Natural killer cell (primary cell): ENCODE data around the gene SYNGR2. TPM values are rescaled to one million over a fixed set of nuclear protein-coding genes. Genes with fewer than 3 reads are reported as not detected.

Experiments used
- ATAC-seq, 3 donors: fragments of 150-1000 bp in 2 of 3; fragments of 200-7000 bp in 1 of 3; cut with Tn5 transposase; 1 replicate in 1 of 3; 2 replicates in 2 of 3; pipeline ENCODE4 v1.10.0; 2021; ENCODE audit warnings: mild to moderate bottlenecking in 2 of 3, moderate library complexity in 2 of 3
- DNase-seq, 2 donors: peaks; one replicate each; pipeline versions ENCODE4 v3.0.0 to v3.0.0-alpha.2; 2013 to 2021; ENCODE audit warnings: mixed read lengths in 1 of 2
- H3K27ac ChIP-seq: one replicate; pipeline ENCODE4 v1.5.1; 2013; ENCODE audit warnings: mild to moderate bottlenecking, low read length
- H3K27me3 ChIP-seq: one replicate; pipeline ENCODE4 v1.6.1; 2013; ENCODE audit warnings: low read length; ENCODE audit not compliant: control insufficient read depth, insufficient read depth
- H3K36me3 ChIP-seq: one replicate; pipeline ENCODE4 v1.6.1; 2013; ENCODE audit warnings: low read length; ENCODE audit not compliant: control insufficient read depth, insufficient read depth
- H3K4me1 ChIP-seq: one replicate; pipeline ENCODE4 v1.6.1; 2013; ENCODE audit warnings: low read length; ENCODE audit not compliant: control insufficient read depth, insufficient read depth
- H3K4me3 ChIP-seq: one replicate; pipeline ENCODE4 v1.5.1; 2013; ENCODE audit warnings: low read length
- H3K9me3 ChIP-seq: one replicate; pipeline ENCODE4 v1.6.1; 2013; ENCODE audit warnings: low read length; ENCODE audit not compliant: control insufficient read depth, insufficient read depth
- H3K27ac Mint-ChIP-seq, 2 donors: one replicate each; pipeline ENCODE4 v1.8.0; 2022; ENCODE audit warnings: mild to moderate bottlenecking in 2 of 2, mixed read lengths in 2 of 2, moderate library complexity in 1 of 2
- H3K27me3 Mint-ChIP-seq, 2 donors: one replicate each; pipeline ENCODE4 v1.8.0; 2022; ENCODE audit warnings: low read depth in 2 of 2, mixed read lengths in 2 of 2
- H3K36me3 Mint-ChIP-seq: one replicate; pipeline ENCODE4 v1.8.0; 2022; ENCODE audit warnings: mixed read lengths
- H3K4me1 Mint-ChIP-seq, 2 donors: one replicate each; pipeline ENCODE4 v1.8.0; 2022; ENCODE audit warnings: mixed read lengths in 2 of 2
- H3K4me3 Mint-ChIP-seq: one replicate; pipeline ENCODE4 v1.8.0; 2022; ENCODE audit warnings: mild to moderate bottlenecking, moderate library complexity, mixed read lengths
- H3K9me3 Mint-ChIP-seq, 2 donors: one replicate each; pipeline ENCODE4 v1.8.0; 2022; ENCODE audit warnings: mixed read lengths in 2 of 2
- CTCF ChIP-seq: fragments of 200-600 bp; IDR thresholded peaks from one replicate; pipeline ENCODE4 v1.8.0; 2022; ENCODE audit warnings: antibody characterized with exemption
- WGBS: methylation state at CpG from one replicate; pipeline ENCODE4 v1.1.7; 2013; ENCODE audit warnings: missing lambda C conversion rate; ENCODE audit not compliant: insufficient coverage; 5-methylcytosine and 5-hydroxymethylcytosine counted together
- intact Hi-C: fragments of 100-400 bp; cut with micrococcal nuclease; formaldehyde crosslinking; loops from one replicate; pipeline ENCODE4 v1.14.2; 2022
- total RNA-seq, 4 donors: library from RNA; stranded (reverse); fragments of 120-200 nt in 1 of 4; gene quantifications; one replicate each; pipeline versions ENCODE4 v1.2.3 to v1.2.4, GENCODE V29; 2013 to 2022

Gene SYNGR2
- total RNA-seq, 3 donors from 2014 or later (not counting 1 experiment from before 2014, with no cell fraction given) = 41.2 to 62.1 (median 43.5) TPM

- Histone ChIP-seq H3K36me3 (no peaks in the 10 kb centered on the region), H3K9me3 (no peaks in the 10 kb centered on the region), H3K27me3 (no peaks in the 10 kb centered on the region), H3K27ac (no peak overlapping the region), H3K4me1 (peaks cover 34% of the 10 kb centered on the region), H3K4me3 (no peak overlapping the region)
- H3K4me1 Mint-ChIP-seq = peaks cover 0 to 6% of the 10 kb centered on the region in 2 donors
- H3K9me3 Mint-ChIP-seq = no peaks in the 10 kb centered on the region
- H3K36me3 Mint-ChIP-seq = no peaks in the 10 kb centered on the region
- ATAC-seq (no peak), DNase-seq (no peak)
- TF ChIP-seq CTCF = no peak
- 93% methylated on average over 6 of the region's 7 CpGs for WGBS
- peaks cover 0 to 5% of the 10 kb centered on the region in 2 donors for H3K27me3 Mint-ChIP-seq
- intact Hi-C loops = no loop called here
- H3K4me3 Mint-ChIP-seq = no peak overlapping the region
- H3K27ac Mint-ChIP-seq = no peak overlapping the region
These were observed 16.8 kb upstream of the SYNGR2 start for GRCh38 chr17:78151514-78152008.

GRCh38 chr17:78154903-78155811, 13.2 kb upstream of the SYNGR2 start:
- no peak for TF ChIP-seq CTCF
- H3K27me3 ChIP-seq = no peaks in the 10 kb centered on the region
- Mint-ChIP-seq H3K4me1 (no peaks in the 10 kb centered on the region), H3K36me3 (no peaks in the 10 kb centered on the region), H3K9me3 (no peaks in the 10 kb centered on the region), H3K4me3 (no peak overlapping the region), H3K27ac (peak overlapping the region in 1 of 2 donors; percentile 29), H3K27me3 (no peaks in the 10 kb centered on the region)
- 59% methylated on average over 10 of the region's 11 CpGs for WGBS
- H3K4me3 ChIP-seq = no peak overlapping the region
- peaks cover 11% of the 10 kb centered on the region for H3K4me1 ChIP-seq
- H3K36me3 ChIP-seq = no peaks in the 10 kb centered on the region
- peak overlapping the region; percentile 46 for H3K27ac ChIP-seq
- H3K9me3 ChIP-seq = no peaks in the 10 kb centered on the region
- intact Hi-C loops = no loop called here
- no peak for DNase-seq
- peak; percentile 70 to 88 (median 87) for ATAC-seq

GRCh38 chr17:78159575-78160158, 8.7 kb upstream of the SYNGR2 start:
- ATAC-seq (peak in 1 of 3 donors; percentile 59), DNase-seq (no peak)
- Histone ChIP-seq H3K4me1 (no peaks in the 10 kb centered on the region), H3K9me3 (no peaks in the 10 kb centered on the region), H3K27me3 (no peaks in the 10 kb centered on the region), H3K36me3 (no peaks in the 10 kb centered on the region), H3K27ac (no peak overlapping the region), H3K4me3 (no peak overlapping the region)
- Mint-ChIP-seq H3K4me3 (no peak overlapping the region), H3K27me3 (no peaks in the 10 kb centered on the region), H3K9me3 (no peaks in the 10 kb centered on the region), H3K27ac (no peak overlapping the region), H3K4me1 (no peaks in the 10 kb centered on the region), H3K36me3 (no peaks in the 10 kb centered on the region)
- intact Hi-C loops = no loop called here
- 70% methylated on average over 10 of the region's 10 CpGs for WGBS
- no peak for TF ChIP-seq CTCF
